Testis (tissue), 3 donors: ENCODE measurements around the gene FAM124A. TPM values are rescaled to one million over a fixed set of nuclear protein-coding genes. Genes with fewer than 3 reads are reported as not detected.

Source experiments
- DNase-seq: peaks from one replicate; pipeline ENCODE4 v3.0.0-alpha.2; 2019
- H3K27ac ChIP-seq, 2 donors: fragments of 200-600 bp; sonication (generic); one replicate each; pipeline ENCODE4 v1.5.1; 2019
- H3K27me3 ChIP-seq: fragments of 200-600 bp; sonication (generic); one replicate; pipeline ENCODE4 v1.5.1; 2019
- H3K36me3 ChIP-seq: fragments of 200-600 bp; sonication (generic); one replicate; pipeline ENCODE4 v1.5.1; 2017; ENCODE audit warnings: low read depth; ENCODE audit errors: missing control alignments
- H3K4me1 ChIP-seq: fragments of 200-600 bp; sonication (generic); one replicate; pipeline ENCODE4 v1.5.1; 2019
- H3K4me3 ChIP-seq, 2 donors: fragments of 200-600 bp; sonication (generic); one replicate each; pipeline ENCODE4 v1.5.1; 2017 to 2019
- H3K9me3 ChIP-seq: fragments of 200-600 bp; sonication (generic); one replicate; pipeline ENCODE4 v1.5.1; 2017
- CTCF ChIP-seq, 3 experiments: fragments of 450-650 bp in 2 of 3; fragments of 200-600 bp in 1 of 3; sonication (generic) in 1 of 3; IDR thresholded peaks; one replicate each; pipeline ENCODE4 v1.5.1; 2016 to 2019; ENCODE audit warnings: antibody characterized with exemption in 3 of 3, mild to moderate bottlenecking in 2 of 3, moderate library complexity in 1 of 3
- POLR2A ChIP-seq: fragments of 450-650 bp; IDR thresholded peaks from one replicate; pipeline ENCODE4 v1.6.1; 2017; ENCODE audit warnings: antibody characterized with exemption, mild to moderate bottlenecking, moderate library complexity
- WGBS, 2 donors: methylation state at CpG; one replicate each; pipeline ENCODE4 v1.1.5; 2018; 5-methylcytosine and 5-hydroxymethylcytosine counted together
- intact Hi-C: fragments of 100-400 bp; cut with DNase I; formaldehyde crosslinking; loops from one replicate; pipeline ENCODE4 v1.15.1; 2023; ENCODE audit warnings: low total_unique reads
- polyA plus RNA-seq: library from polyadenylated mRNA; stranded (reverse); fragments of 350-450 nt; fragmentation: Illumina TruSeq; extraction: RNeasy Lipid Tissue Mini Kit (QIAGEN cat#74804); gene quantifications from one replicate; pipeline ENCODE4 v1.2.3, GENCODE V29; 2014; ENCODE audit warnings: low read depth, low replicate concordance; ENCODE audit not compliant: insufficient read depth
- total RNA-seq, 2 donors: library from RNA; depleted of rRNA; stranded (reverse); fragments of >200 nt; gene quantifications; one replicate each; pipeline ENCODE4 v1.2.3, GENCODE V29; 2016

The FAM124A gene
- total and polyA plus RNA-seq, 3 donors from 2014 or later: 2.7 to 3.4 (median 3.0) TPM

- TF ChIP-seq POLR2A (no peak), CTCF (IDR thresholded peaks at IDR 0.05) (no peak)
- peak overlapping the region; percentile 65 to 69 for H3K4me3 ChIP-seq
- H3K4me1 ChIP-seq: no peaks in the 10 kb centered on the region
- no peaks in the 10 kb centered on the region for H3K9me3 ChIP-seq
- 2 to 3% methylated on average over 11 of the region's 11 CpGs for WGBS, 2 donors
- intact Hi-C loops: no loop called here
- H3K27me3 ChIP-seq: no peaks in the 10 kb centered on the region
- no peak for DNase-seq
- no peak overlapping the region for H3K27ac ChIP-seq
- no peaks in the 10 kb centered on the region for H3K36me3 ChIP-seq
Measured at GRCh38 chr13:51221674-51222036, 543 bp upstream of the FAM124A start.

- Histone ChIP-seq H3K27ac (no peak overlapping the region), H3K9me3 (no peaks in the 10 kb centered on the region), H3K27me3 (no peaks in the 10 kb centered on the region), H3K4me1 (no peaks in the 10 kb centered on the region), H3K36me3 (no peaks in the 10 kb centered on the region), H3K4me3 (peak overlapping the region; percentile 65 to 69)
- whole genome bisulfite sequencing, 2 donors: 10 to 11% methylated on average over 22 to 34 of the region's 34 CpGs
- intact Hi-C loops: no loop called here
- DNase-seq: no peak
- TF ChIP-seq POLR2A (no peak), CTCF (IDR thresholded peaks at IDR 0.05) (no peak)
Measured at GRCh38 chr13:51222686-51223559, 725 bp downstream of the FAM124A start.

- H3K36me3 ChIP-seq: no peaks in the 10 kb centered on the region
- intact Hi-C loops: no loop called here
- no peak for TF ChIP-seq POLR2A
- TF ChIP-seq CTCF (IDR thresholded peaks at IDR 0.05): no peak
- H3K4me3 ChIP-seq: no peak overlapping the region
- no peaks in the 10 kb centered on the region for H3K27me3 ChIP-seq
- 71 to 75% methylated on average over 13 of the region's 13 CpGs for WGBS, 2 donors
- H3K27ac ChIP-seq: no peak overlapping the region
- DNase-seq: no peak
- H3K9me3 ChIP-seq: no peaks in the 10 kb centered on the region
- no peaks in the 10 kb centered on the region for H3K4me1 ChIP-seq
Measured at GRCh38 chr13:51223560-51224270, 1.5 kb downstream of the FAM124A start.

GRCh38 chr13:51225029-51225428 lies 2.8 kb downstream of the FAM124A start:
- intact Hi-C loops: no loop called here

More at GRCh38 chr13:51225029-51225428, 2.8 kb downstream of the FAM124A start:
- Histone ChIP-seq H3K9me3 (no peaks in the 10 kb centered on the region), H3K4me3 (no peak overlapping the region), H3K27me3 (no peaks in the 10 kb centered on the region), H3K36me3 (no peaks in the 10 kb centered on the region), H3K4me1 (no peaks in the 10 kb centered on the region), H3K27ac (no peak overlapping the region)
- TF ChIP-seq CTCF (IDR thresholded peaks at IDR 0.05): no peak
- no peak for TF ChIP-seq POLR2A
- DNase-seq: no peak
